Mesenchymal stem cell (in vitro differentiated cells and primary cell): ENCODE results near the gene DPP10.

ENCODE experiments used
- DNase-seq: peaks from one replicate; pipeline ENCODE4 v3.0.0-alpha.2; 2013
- H2AFZ ChIP-seq: one replicate; pipeline ENCODE4 v1.6.1; 2013; ENCODE audit warnings: low read depth, mild to moderate bottlenecking, control low read depth, inconsistent platforms, low read length, moderate library complexity
- H2AK5ac ChIP-seq: 2 replicates; pipeline ENCODE4 v1.6.1; 2013; ENCODE audit warnings: low read length, moderate library complexity, mild to moderate bottlenecking, inconsistent platforms; ENCODE audit not compliant: severe bottlenecking
- H2BK120ac ChIP-seq: one replicate; pipeline ENCODE4 v1.6.1; 2013; ENCODE audit warnings: low read depth, mild to moderate bottlenecking, inconsistent platforms, low read length, moderate library complexity
- H2BK12ac ChIP-seq, 2 experiments: one replicate each; pipeline ENCODE4 v1.6.1; 2013; ENCODE audit warnings: inconsistent platforms in 2 of 2, low read length in 2 of 2, mild to moderate bottlenecking in 2 of 2, moderate library complexity in 2 of 2, control low read depth in 1 of 2
- H2BK15ac ChIP-seq: one replicate; pipeline ENCODE4 v1.6.1; 2013; ENCODE audit warnings: mild to moderate bottlenecking, low read depth, inconsistent platforms; ENCODE audit not compliant: poor library complexity, severe bottlenecking
- H2BK5ac ChIP-seq: 2 replicates; pipeline ENCODE4 v1.6.1; 2013; ENCODE audit warnings: low read depth, mild to moderate bottlenecking, low read length, control low read depth, inconsistent platforms; ENCODE audit not compliant: poor library complexity, severe bottlenecking
- H3K14ac ChIP-seq, 2 experiments: one replicate each; pipeline ENCODE4 v1.6.1; 2013; ENCODE audit warnings: inconsistent platforms in 2 of 2, low read length in 2 of 2, control low read depth in 1 of 2, mild to moderate bottlenecking in 1 of 2, moderate library complexity in 1 of 2
- H3K18ac ChIP-seq, 2 experiments: one replicate each; pipeline ENCODE4 v1.6.1; 2013; ENCODE audit warnings: inconsistent platforms in 2 of 2, low read length in 2 of 2, control low read depth in 1 of 2, low read depth in 1 of 2, mild to moderate bottlenecking in 1 of 2
- H3K23ac ChIP-seq, 2 experiments: one replicate each; pipeline ENCODE4 v1.6.1; 2013; ENCODE audit warnings: inconsistent platforms in 2 of 2, low read length in 2 of 2, mild to moderate bottlenecking in 2 of 2, moderate library complexity in 2 of 2, control low read depth in 1 of 2
- H3K27ac ChIP-seq: 2 replicates; pipeline ENCODE4 v1.5.1; 2013; ENCODE audit warnings: mild to moderate bottlenecking, moderate library complexity, low read length, control low read depth, inconsistent platforms; ENCODE audit not compliant: poor library complexity, severe bottlenecking
- H3K27me3 ChIP-seq, 2 experiments: 2 replicates each; pipeline versions ENCODE4 v1.6.1 to v1.7.0; 2013; ENCODE audit warnings: low read length in 2 of 2, mild to moderate bottlenecking in 2 of 2, moderate library complexity in 2 of 2, control low read depth in 1 of 2, inconsistent platforms in 1 of 2; ENCODE audit not compliant: control insufficient read depth in 1 of 2, insufficient read depth in 1 of 2
- H3K36me3 ChIP-seq, 2 experiments: 2 replicates each; pipeline versions ENCODE4 v1.6.1 to v1.7.0; 2013; ENCODE audit warnings: low read length in 2 of 2, control low read depth in 1 of 2, inconsistent platforms in 1 of 2, low read depth in 1 of 2, mild to moderate bottlenecking in 1 of 2; ENCODE audit not compliant: insufficient read depth in 2 of 2, control insufficient read depth in 1 of 2
- H3K4ac ChIP-seq, 2 experiments: one replicate each; pipeline ENCODE4 v1.6.1; 2013; ENCODE audit warnings: inconsistent platforms in 2 of 2, low read length in 2 of 2, mild to moderate bottlenecking in 2 of 2, moderate library complexity in 2 of 2, control low read depth in 1 of 2, low read depth in 1 of 2
- H3K4me1 ChIP-seq: 2 replicates; pipeline ENCODE4 v1.6.1; 2013; ENCODE audit warnings: low read depth, low read length, control low read depth; ENCODE audit not compliant: control insufficient read depth, insufficient read depth
- H3K4me2 ChIP-seq: 2 replicates; pipeline ENCODE4 v1.6.1; 2013; ENCODE audit warnings: low read length, mild to moderate bottlenecking, inconsistent platforms; ENCODE audit not compliant: poor library complexity, severe bottlenecking
- H3K4me3 ChIP-seq, 2 experiments: 2 replicates each; pipeline versions ENCODE4 v1.5.1 to v1.7.0; 2013; ENCODE audit warnings: low read length in 2 of 2, mild to moderate bottlenecking in 2 of 2, control low read depth in 1 of 2, low read depth in 1 of 2; ENCODE audit not compliant: insufficient read depth in 1 of 2
- H3K79me1 ChIP-seq: replicated peaks from 2 replicates; pipeline ENCODE4 v1.6.1; 2013; ENCODE audit warnings: mild to moderate bottlenecking, control low read depth, low read length, inconsistent platforms; ENCODE audit not compliant: poor library complexity, severe bottlenecking
- H3K9ac ChIP-seq: 2 replicates; pipeline ENCODE4 v1.7.0; 2013; ENCODE audit warnings: mild to moderate bottlenecking, low read length, moderate library complexity
- H3K9me3 ChIP-seq: 2 replicates; pipeline ENCODE4 v1.7.0; 2013; ENCODE audit warnings: mild to moderate bottlenecking, low read length; ENCODE audit not compliant: control insufficient read depth
- H4K8ac ChIP-seq: one replicate; pipeline ENCODE4 v1.6.1; 2013; ENCODE audit warnings: inconsistent platforms, mild to moderate bottlenecking, low read length, moderate library complexity
- H4K91ac ChIP-seq: one replicate; pipeline ENCODE4 v1.6.1; 2013; ENCODE audit warnings: mild to moderate bottlenecking, low read length, inconsistent platforms
- WGBS: methylation state at CpG from one replicate; pipeline ENCODE4 v1.1.7; 2013; ENCODE audit warnings: mixed read lengths; 5-methylcytosine and 5-hydroxymethylcytosine counted together

DPP10 gene

GRCh38 chr2:115606350-115606749 is 1163.9 kb downstream of the DPP10 start:
- H3K9ac ChIP-seq = no peak overlapping the region
- H3K27ac ChIP-seq = no peak overlapping the region
- H2BK12ac ChIP-seq = no peak overlapping the region
- H4K91ac ChIP-seq = no peak overlapping the region
- H3K9me3 ChIP-seq = peaks cover 13% of the 10 kb centered on the region
- no peak overlapping the region for H3K23ac ChIP-seq
- H3K14ac ChIP-seq = no peak overlapping the region
- no peak for DNase-seq
- H3K4me2 ChIP-seq = no peak overlapping the region
- H2BK5ac ChIP-seq = no peak overlapping the region
- no peak overlapping the region for H2AFZ ChIP-seq
- H4K8ac ChIP-seq = no peak overlapping the region
- no peaks in the 10 kb centered on the region for H3K4me1 ChIP-seq
- H3K18ac ChIP-seq = no peak overlapping the region
- H3K4me3 ChIP-seq = no peak overlapping the region
- H2AK5ac ChIP-seq = no peak overlapping the region
- H3K79me1 ChIP-seq = no peaks in the 10 kb centered on the region
- no peak overlapping the region for H2BK15ac ChIP-seq
- no peak overlapping the region for H2BK120ac ChIP-seq
- H3K36me3 ChIP-seq = no peaks in the 10 kb centered on the region
- no CpG with 5 or more reads among the region's 1 CpG for WGBS
- no peak overlapping the region for H3K4ac ChIP-seq
- no peaks in the 10 kb centered on the region for H3K27me3 ChIP-seq

GRCh38 chr2:115609978-115610377 is 1167.5 kb downstream of the DPP10 start:
- Histone ChIP-seq H3K79me1 (no peaks in the 10 kb centered on the region), H3K4me1 (no peaks in the 10 kb centered on the region), H2BK15ac (no peak overlapping the region), H2BK12ac (no peak overlapping the region), H2BK5ac (no peak overlapping the region), H2AK5ac (no peak overlapping the region), H2AFZ (no peak overlapping the region), H3K36me3 (no peaks in the 10 kb centered on the region), H3K4me2 (no peak overlapping the region), H3K18ac (no peak overlapping the region), H3K4ac (no peak overlapping the region), H3K23ac (no peak overlapping the region), H3K27ac (no peak overlapping the region), H3K9me3 (peaks cover 13% of the 10 kb centered on the region), H3K27me3 (no peaks in the 10 kb centered on the region), H4K91ac (no peak overlapping the region), H3K4me3 (no peak overlapping the region), H2BK120ac (no peak overlapping the region), H3K14ac (no peak overlapping the region), H3K9ac (no peak overlapping the region), H4K8ac (no peak overlapping the region)
- no peak for DNase-seq
- WGBS = no CpG with 5 or more reads among the region's 2 CpGs

GRCh38 chr2:115610888-115611287 is 1168.4 kb downstream of the DPP10 start:
- H3K4me2 ChIP-seq = no peak overlapping the region
- H3K18ac ChIP-seq = no peak overlapping the region
- no peaks in the 10 kb centered on the region for H3K36me3 ChIP-seq
- H3K79me1 ChIP-seq = no peaks in the 10 kb centered on the region
- H3K27ac ChIP-seq = no peak overlapping the region
- no peak overlapping the region for H3K4me3 ChIP-seq
- no peak overlapping the region for H4K91ac ChIP-seq
- H2BK12ac ChIP-seq = no peak overlapping the region
- H2AFZ ChIP-seq = no peak overlapping the region
- no peak overlapping the region for H2BK15ac ChIP-seq
- no peak overlapping the region for H4K8ac ChIP-seq
- H3K23ac ChIP-seq = no peak overlapping the region
- H3K27me3 ChIP-seq = no peaks in the 10 kb centered on the region
- peaks cover 13% of the 10 kb centered on the region for H3K9me3 ChIP-seq
- H2BK5ac ChIP-seq = no peak overlapping the region
- DNase-seq = no peak
- H3K14ac ChIP-seq = no peak overlapping the region
- H3K9ac ChIP-seq = no peak overlapping the region
- no peak overlapping the region for H2AK5ac ChIP-seq
- 100% methylated on average over 1 of the region's 3 CpGs for WGBS
- no peak overlapping the region for H2BK120ac ChIP-seq
- no peaks in the 10 kb centered on the region for H3K4me1 ChIP-seq
- H3K4ac ChIP-seq = no peak overlapping the region

DNA sequence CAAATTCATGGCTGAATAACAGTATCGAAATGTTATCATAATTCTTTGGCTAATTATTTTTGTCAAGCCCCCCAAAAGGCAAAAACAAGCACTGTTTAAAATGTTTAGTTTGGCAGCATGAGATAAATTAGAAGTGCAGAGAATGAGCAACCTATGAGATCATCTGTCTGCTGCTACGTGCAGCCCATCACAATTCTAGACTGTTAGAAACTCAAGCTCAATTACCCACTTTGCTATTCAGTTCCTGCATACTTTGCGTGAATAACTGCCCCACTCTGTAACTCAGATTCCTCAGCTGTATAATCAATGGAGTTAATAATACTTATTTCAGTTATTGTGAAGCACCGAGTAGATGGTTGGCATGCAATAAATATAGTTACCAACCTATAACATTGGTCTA is 1181.9 kb downstream of the DPP10 start:
- Histone ChIP-seq H2AK5ac (no peak overlapping the region), H3K4me1 (no peaks in the 10 kb centered on the region), H2AFZ (no peak overlapping the region), H3K27me3 (no peaks in the 10 kb centered on the region), H3K18ac (no peak overlapping the region), H3K79me1 (no peaks in the 10 kb centered on the region), H3K23ac (no peak overlapping the region), H3K4ac (no peak overlapping the region), H2BK5ac (no peak overlapping the region), H2BK120ac (no peak overlapping the region), H4K91ac (no peak overlapping the region), H3K4me2 (no peak overlapping the region), H4K8ac (no peak overlapping the region), H3K4me3 (no peak overlapping the region), H2BK12ac (no peak overlapping the region), H3K36me3 (no peaks in the 10 kb centered on the region), H3K9ac (no peak overlapping the region), H3K14ac (no peak overlapping the region), H3K9me3 (peaks cover 7% of the 10 kb centered on the region), H3K27ac (no peak overlapping the region), H2BK15ac (no peak overlapping the region)
- no peak for DNase-seq
- WGBS = 47% methylated on average over 2 of the region's 4 CpGs
